Effector CD8-positive, alpha-beta T cell (primary cell): ENCODE results near the gene INSL4.

Experiments
- DNase-seq: peaks from one replicate; lab custom pipeline; 2025; lab: John Stamatoyannopoulos, UW
- total RNA-seq, 4 experiments: gene quantifications; one replicate each; lab custom pipeline; 2026; lab: John Stamatoyannopoulos, UW

Gene INSL4
- total RNA-seq = 0 reads per million in 4 experiments

DNA sequence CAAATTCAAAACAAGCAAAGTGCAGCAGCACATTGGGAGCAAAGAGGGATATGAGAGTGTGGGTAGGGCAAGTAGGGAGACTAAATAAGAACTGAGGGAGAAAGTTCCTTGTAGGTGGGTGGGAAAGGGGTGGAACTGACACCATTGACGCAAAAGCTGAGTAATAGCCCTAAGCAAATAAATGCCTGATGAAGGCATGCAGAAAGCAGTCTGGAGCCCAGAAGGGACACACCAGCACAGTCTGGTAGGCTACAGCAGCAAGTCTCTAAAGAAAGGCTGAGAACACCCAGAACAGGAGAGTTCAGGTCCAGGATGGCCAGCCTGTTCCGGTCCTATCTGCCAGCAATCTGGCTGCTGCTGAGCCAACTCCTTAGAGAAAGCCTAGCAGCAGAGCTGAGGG, at the start of gene INSL4:
TSS of gene INSL4 (plus strand) at position 208 of the 400 bp plus-strand sequence. CDS start at position 313, 105 bp downstream.
- no peak for DNase-seq

DNA sequence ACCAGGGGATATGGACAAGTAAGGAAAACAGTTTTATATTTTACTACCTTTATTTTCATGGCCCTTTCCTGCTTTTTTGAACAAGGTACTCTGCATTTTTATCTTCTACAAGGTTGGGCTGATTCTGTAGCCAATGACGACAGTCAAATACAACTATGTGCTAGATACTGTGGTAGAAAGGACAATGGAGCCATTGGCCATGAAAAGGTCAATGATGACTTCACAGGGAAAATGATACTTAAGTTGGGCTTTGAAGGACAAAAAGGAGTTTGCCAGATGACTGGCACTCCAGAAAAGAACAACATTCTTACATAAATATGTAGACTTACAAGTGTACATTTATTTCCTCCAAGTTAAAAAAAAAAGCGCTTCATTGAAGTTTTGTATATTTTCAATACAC, 46.4 kb upstream of the INSL4 start:
- DNase-seq = no peak

DNA sequence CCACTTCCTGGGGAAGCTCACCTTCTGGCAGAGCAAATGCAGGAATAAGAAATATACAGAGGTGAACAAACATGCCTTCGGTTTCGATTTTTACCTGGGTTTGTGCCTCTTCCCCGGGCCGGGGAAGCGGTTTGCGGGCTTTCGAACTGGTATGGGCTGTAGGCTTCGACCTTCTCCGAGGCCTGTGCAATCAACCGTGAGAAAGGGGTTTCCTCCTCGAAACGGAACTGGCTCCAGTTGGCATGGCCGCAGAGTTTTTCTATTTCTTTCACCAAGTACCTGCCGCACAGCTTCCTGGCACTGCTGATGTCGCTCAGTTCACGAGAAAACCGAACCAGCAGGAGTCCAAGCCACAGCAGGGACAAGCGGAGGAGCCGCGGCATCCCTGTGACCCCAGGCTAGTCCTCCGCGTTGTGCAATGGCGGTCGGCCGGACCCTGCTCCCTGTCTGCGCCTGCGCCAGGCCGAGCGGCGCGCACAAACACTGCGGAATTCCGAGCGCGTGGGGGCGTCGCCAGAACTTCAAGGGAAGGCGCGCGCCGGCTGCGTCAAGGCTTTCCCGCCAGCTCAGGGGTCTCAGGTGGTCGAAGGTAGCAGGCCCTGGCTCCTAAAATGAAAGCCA, 45.9 kb upstream of the INSL4 start, which contains the start of gene INSL6:
TSS of gene INSL6 (minus strand) at position 420 of the 621 bp plus-strand sequence. CDS start at position 383, 37 bp downstream.
- DNase-seq = no peak

DNA sequence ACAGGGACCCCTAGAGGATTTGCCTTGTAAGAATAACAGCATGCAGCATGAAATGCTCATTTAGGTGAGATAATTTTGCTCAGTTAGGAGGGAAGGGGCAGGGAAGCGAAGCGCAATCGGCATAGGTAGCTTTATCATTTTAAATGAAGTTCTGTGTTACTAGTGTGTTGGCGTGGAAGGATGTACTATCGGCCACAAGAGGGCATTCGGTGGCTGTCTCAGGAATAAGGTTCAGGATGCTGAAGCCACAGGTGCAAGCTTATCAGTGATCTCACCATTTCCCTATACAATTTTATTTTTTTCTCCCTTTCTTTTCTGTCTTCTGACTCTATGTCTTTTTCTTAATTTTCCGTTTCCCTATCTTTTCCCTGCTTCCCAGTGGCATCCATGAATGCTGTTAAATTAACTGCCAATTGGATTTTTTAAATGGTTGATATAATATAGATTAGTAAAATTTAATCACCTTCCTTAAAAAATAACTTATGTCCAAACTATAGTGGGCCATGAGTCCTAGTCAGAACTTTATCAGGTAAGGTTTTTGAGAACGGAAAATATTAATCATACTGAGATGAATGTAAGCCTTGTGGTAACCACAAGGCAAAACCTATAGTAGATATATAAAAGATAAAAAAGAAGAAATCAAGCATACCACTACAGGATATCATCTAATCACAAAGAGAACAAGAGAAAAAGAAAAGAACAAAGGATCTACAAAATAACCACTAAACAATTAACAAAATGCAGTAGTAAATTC, 44.6 kb upstream of the INSL4 start:
- DNase-seq = peak; percentile 30

DNA sequence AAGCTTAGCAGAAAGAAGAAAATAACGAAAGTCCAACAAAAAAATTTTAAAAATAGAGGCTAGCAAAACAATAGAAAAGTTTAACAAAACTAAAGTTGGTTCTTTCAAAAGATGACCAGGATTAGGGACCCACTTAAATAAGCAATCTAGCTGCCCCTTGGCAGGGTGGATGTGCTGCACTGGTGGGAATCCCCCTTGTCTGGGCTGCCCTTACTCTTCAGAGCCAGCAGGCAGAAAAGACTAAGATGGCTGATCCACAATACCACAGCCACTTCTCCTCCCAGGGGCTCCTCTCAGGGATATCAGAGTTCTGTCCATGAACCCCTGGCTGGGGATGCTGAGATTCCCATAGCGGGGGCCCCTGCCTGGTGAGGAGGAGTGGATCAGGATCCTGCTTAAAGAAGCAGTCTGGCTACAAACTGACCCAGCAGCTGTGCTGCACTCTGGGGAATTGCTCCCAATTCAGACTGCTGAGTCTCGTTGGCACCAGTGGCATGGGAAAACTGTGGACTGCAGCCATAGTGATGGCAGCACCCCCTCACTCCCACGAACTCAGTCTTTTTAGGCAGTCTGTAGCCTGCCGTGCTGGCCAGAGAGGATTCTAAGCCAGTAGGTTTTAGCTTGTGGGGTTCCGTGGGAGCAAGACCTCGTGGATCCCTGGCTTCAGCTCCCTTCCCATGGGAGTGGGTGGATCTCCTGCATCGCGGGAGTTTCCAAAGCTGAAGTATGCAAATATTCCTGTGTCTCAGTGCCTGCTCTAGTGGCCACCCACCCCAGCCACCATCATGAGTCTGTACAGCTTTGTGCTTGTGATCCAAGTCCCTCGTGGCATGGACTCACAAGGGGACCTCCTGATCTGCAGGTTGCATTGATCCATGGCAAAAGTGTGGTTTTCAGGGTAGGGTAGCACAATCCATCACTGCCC, 42.9 kb upstream of the INSL4 start:
- no peak for DNase-seq

DNA sequence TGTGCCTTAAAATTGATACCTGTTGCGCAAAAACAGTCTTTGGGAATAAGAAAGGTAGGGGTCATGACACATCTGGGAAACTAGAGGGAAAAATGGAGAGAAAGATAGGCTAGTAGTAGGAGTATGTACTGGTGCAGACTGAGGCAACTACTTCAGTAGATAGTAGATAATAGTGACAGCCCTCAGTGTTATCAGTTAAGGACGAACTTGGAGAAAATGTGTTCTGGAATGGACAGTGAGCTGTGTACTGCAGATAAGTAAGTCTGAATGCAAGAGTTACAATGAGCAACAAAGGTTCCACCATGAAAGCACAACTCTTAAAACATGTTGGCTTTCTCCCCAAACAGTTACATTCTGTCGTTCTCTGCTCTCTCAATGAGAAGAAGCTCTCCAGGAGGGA, 39.2 kb upstream of the INSL4 start:
- no peak for DNase-seq

DNA sequence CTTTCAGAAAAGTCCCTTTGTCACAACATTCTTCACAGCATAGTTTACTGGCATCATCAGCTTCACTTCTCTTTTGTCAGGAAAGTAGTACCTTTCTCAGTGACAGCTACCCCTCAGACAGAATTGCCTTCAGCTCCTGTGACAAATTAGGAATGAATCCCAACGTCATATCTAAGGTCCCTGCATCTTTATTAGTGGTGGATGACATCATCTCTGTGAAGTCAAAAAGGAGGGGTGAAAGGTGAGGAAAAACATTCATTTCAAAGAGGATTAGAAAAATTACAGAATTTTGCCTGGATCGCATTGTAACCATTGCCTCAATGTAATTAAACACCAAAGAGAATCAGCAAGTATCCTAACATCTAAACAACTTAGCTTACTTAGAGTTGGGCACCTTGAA, 37.9 kb upstream of the INSL4 start:
- DNase-seq = no peak

GRCh38 chr9:5195463-5195862, 35.8 kb upstream of the INSL4 start:
- DNase-seq = no peak

DNA sequence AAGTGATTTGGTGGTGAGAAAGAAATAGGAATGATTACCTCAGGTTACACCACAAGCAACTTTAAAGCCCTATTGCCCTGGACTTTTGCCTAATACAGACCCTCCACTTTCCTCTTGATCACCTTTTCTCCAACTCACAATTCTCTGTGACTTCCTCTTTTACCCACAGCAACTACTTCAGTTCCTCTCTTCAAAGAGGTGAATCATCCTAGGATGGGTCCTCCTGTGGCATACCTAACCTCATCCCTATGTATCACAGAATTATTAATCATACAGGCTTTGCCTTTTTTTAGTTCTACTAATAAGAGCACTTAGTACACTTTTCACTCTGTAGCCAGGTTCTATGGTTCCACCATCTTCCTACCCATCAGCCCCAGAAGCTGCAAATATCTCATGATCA, 26.1 kb upstream of the INSL4 start:
- DNase-seq = no peak

- no peak for DNase-seq
Measured at GRCh38 chr9:5230554-5230953, 665 bp upstream of the INSL4 start.

DNA sequence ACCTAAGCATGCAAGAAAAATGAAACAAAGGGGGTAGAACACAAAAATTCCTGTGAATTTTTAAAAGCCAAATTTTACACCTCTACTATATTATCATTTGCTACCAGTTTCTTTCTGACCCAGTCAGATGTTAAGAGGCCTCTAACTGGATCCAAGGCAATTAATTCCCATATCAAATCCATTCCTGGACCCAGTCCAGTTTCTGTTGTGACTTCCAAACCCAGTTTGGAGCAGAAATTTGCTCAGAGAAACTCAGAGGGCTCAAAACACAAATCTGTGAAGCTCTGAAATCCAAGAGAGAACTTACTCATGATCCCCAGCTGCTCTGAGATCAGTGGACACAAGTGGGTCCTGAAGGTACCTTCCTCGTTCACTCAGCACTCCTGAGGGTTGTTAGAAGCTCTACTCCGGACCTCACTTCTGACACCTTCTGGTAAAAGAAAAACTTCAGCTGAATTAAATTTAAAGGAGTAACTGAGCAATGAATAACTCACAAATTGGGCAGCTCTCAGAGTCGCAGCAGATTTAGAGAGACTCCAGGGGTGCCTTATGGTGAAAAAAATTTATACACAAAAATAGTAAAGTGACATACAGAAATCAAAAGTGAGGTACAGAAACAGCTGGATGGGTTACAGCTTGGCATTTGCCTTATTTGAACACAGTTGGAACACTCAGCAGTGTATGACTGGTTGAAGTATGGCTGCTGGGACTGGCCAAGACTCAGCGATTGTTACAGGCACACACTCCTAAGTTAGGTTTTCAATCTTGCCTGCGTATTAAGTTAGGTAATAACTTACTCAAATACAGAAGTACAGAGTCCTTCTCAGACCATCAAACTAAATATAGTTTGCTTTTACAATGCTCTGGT, 32.4 kb downstream of the INSL4 start:
- no peak for DNase-seq

- no peak for DNase-seq
Measured at GRCh38 chr9:5264219-5264595, 33.0 kb downstream of the INSL4 start.

- no peak for DNase-seq
Measured at GRCh38 chr9:5265939-5266338, 34.7 kb downstream of the INSL4 start.

- no peak for DNase-seq
Measured at GRCh38 chr9:5269249-5269715, 38.1 kb downstream of the INSL4 start.

GRCh38 chr9:5274770-5275169, 43.6 kb downstream of the INSL4 start:
- no peak for DNase-seq

DNA sequence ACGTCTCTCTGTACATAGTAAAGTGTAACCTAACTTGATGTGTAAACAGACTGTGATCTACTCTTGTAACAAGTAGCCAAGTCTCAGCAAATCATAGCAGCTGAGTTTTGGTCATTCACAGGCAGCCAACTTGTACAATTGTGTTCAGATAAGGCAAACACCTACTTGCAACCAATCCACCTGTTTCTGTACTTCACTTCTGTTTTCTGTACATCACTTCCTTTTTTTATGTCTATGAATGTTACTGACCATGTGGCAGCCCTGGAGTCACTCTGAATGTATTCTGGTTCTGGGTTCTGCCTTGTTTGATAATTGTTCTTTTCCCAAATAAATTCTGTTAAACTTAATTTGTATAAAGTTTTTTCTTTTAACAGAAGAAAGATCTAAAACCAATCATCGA, 47.3 kb downstream of the INSL4 start:
- no peak for DNase-seq
